DND-41 (cell line): ENCODE measurements around the gene MTF1.
"Not testable (repeated sequence)": the region's sequence is repeated elsewhere in the genome, so short reads cannot be mapped to it uniquely, and the experiment has no call there.

Source experiments
- ATAC-seq: fragments of 200-7000 bp; cut with Tn5 transposase; 3 replicates; pipeline ENCODE4 v1.9.1; 2021; ENCODE audit warnings: low read depth; ENCODE audit not compliant: insufficient read depth
- DNase-seq: peaks from one replicate; pipeline ENCODE4 v3.0.0-alpha.2; 2020
- H2AFZ ChIP-seq: 2 replicates; pipeline ENCODE4 v1.6.0; 2012; ENCODE audit warnings: low read depth, low read length
- H3K27ac ChIP-seq: 2 replicates; pipeline ENCODE4 v1.5.1; 2012; ENCODE audit warnings: low read length, inconsistent platforms
- H3K27me3 ChIP-seq: fragments of 200-600 bp; sonication (generic); 2 replicates; pipeline ENCODE4 v1.6.0; 2012; ENCODE audit warnings: low read length, mild to moderate bottlenecking, inconsistent platforms; ENCODE audit not compliant: insufficient read depth, poor library complexity
- H3K36me3 ChIP-seq: 2 replicates; pipeline ENCODE4 v1.5.1; 2012; ENCODE audit warnings: low read length, inconsistent platforms; ENCODE audit not compliant: insufficient read depth
- H3K4me1 ChIP-seq: 2 replicates; pipeline ENCODE4 v1.5.1; 2012; ENCODE audit warnings: mild to moderate bottlenecking, low read length; ENCODE audit not compliant: insufficient read depth
- H3K4me2 ChIP-seq: 2 replicates; pipeline ENCODE4 v1.6.0; 2012; ENCODE audit warnings: mild to moderate bottlenecking, moderate library complexity, low read length, inconsistent platforms; ENCODE audit not compliant: insufficient read depth
- H3K4me3 ChIP-seq, 2 experiments: fragments of 200-600 bp in 1 of 2; shearing (Covaris generic) in 1 of 2; 2 replicates each; pipeline ENCODE4 v1.5.1; 2012 to 2016; ENCODE audit warnings: inconsistent platforms in 2 of 2, low read length in 2 of 2, mild to moderate bottlenecking in 2 of 2, low read depth in 1 of 2, moderate library complexity in 1 of 2
- H3K79me2 ChIP-seq: 2 replicates; pipeline ENCODE4 v1.6.0; 2012; ENCODE audit warnings: low read length, inconsistent platforms; ENCODE audit not compliant: insufficient read depth
- H3K9ac ChIP-seq: 2 replicates; pipeline ENCODE4 v1.6.0; 2012; ENCODE audit warnings: low read depth, mild to moderate bottlenecking, inconsistent platforms, low read length, moderate library complexity
- H3K9me3 ChIP-seq: 2 replicates; pipeline ENCODE4 v1.5.1; 2012; ENCODE audit warnings: low read length, moderate library complexity, mild to moderate bottlenecking, inconsistent platforms; ENCODE audit not compliant: insufficient read depth, severe bottlenecking
- H4K20me1 ChIP-seq: 2 replicates; pipeline ENCODE4 v1.6.0; 2012; ENCODE audit warnings: low read length; ENCODE audit not compliant: insufficient read depth
- EZH2 ChIP-seq: IDR thresholded peaks from 3 replicates; pipeline ENCODE4 v1.6.1; 2012; ENCODE audit warnings: borderline replicate concordance, low read depth, mild to moderate bottlenecking, moderate library complexity, low read length, inconsistent platforms; ENCODE audit not compliant: severe bottlenecking
- TF ChIP-seq, protein P1 (sequence below): IDR thresholded peaks from 2 replicates; pipeline ENCODE4 v1.5.1; 2012; ENCODE audit warnings: borderline replicate concordance, low read length, moderate library complexity, mild to moderate bottlenecking; ENCODE audit not compliant: poor library complexity, severe bottlenecking; ENCODE audit errors: extremely low read depth

MTF1 gene

DNA sequence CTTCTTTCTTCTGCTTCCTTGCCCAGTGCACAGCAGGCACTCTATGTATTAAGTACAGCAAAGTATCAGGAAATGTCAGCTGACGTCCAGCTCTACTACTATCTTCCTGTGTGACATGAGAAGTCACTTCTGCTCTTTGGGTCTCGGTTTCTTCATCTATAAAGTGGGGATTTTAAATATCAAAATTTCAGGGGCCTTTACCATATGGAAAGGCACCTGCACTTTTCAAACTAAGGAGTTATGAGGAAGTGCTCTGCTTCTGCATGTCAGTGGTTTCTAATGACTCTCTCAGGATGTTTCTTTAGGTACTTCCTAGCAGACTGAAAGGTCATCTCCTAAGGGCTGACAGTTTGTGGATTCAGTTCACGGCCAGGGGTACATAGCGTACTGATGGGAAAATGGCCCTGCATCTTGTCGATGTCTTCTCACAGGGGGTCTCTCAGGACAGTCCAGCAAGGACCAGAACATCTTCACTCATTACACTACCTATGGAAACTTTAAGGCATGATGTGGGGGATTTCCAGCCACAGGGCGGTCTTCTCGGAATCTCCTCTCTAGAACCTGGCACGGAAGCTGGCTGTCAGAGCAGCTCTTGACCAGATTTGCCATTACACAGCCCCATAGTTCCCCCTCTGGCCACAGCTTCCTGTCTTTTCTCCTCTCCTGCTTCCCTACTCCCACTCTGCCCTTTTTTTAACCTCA lies 42.0 kb upstream of the MTF1 start:
- DNase-seq (no peak), ATAC-seq (no peak)
- H3K9ac ChIP-seq = no peak overlapping the region
- H3K4me1 ChIP-seq = no peaks in the 10 kb centered on the region
- no peak overlapping the region for H3K4me2 ChIP-seq
- no peaks in the 10 kb centered on the region for H4K20me1 ChIP-seq
- no peaks in the 10 kb centered on the region for H3K36me3 ChIP-seq
- H3K27me3 ChIP-seq = no peaks in the 10 kb centered on the region
- H3K79me2 ChIP-seq = peaks cover 4% of the 10 kb centered on the region; the same call in 1 of the 2 replicates
- TF ChIP-seq, protein P1, sequence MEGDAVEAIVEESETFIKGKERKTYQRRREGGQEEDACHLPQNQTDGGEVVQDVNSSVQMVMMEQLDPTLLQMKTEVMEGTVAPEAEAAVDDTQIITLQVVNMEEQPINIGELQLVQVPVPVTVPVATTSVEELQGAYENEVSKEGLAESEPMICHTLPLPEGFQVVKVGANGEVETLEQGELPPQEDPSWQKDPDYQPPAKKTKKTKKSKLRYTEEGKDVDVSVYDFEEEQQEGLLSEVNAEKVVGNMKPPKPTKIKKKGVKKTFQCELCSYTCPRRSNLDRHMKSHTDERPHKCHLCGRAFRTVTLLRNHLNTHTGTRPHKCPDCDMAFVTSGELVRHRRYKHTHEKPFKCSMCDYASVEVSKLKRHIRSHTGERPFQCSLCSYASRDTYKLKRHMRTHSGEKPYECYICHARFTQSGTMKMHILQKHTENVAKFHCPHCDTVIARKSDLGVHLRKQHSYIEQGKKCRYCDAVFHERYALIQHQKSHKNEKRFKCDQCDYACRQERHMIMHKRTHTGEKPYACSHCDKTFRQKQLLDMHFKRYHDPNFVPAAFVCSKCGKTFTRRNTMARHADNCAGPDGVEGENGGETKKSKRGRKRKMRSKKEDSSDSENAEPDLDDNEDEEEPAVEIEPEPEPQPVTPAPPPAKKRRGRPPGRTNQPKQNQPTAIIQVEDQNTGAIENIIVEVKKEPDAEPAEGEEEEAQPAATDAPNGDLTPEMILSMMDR = no peak
- TF ChIP-seq EZH2 = no peak
- H3K9me3 ChIP-seq = peaks cover 15% of the 10 kb centered on the region
- no peak overlapping the region for H3K4me3 ChIP-seq
- no peak overlapping the region for H2AFZ ChIP-seq
- no peak overlapping the region for H3K27ac ChIP-seq

DNA sequence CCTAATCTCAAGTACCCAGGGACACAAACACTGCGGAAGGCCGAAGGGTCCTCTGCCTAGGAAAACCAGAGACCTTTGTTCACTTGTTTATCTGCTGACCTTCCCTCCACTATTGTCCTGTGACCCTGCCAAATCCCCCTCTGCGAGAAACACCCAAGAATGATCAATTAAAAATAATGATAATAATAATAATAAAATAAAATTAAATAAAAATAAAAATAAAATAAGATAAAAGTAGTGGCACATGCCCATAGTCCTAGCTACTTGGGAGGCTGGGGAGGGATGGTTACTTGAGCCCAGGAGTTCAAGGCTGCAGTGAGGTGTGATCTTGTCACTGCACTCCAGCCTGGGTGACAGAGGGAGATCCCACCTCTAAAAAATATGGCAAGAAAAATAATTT lies 38.2 kb upstream of the MTF1 start:
- not testable (repeated sequence) for H3K9me3 ChIP-seq, H3K4me2 ChIP-seq, H3K27ac ChIP-seq, H3K4me3 ChIP-seq, DNase-seq, H3K36me3 ChIP-seq, H4K20me1 ChIP-seq, H2AFZ ChIP-seq, H3K9ac ChIP-seq, ATAC-seq, H3K27me3 ChIP-seq, H3K79me2 ChIP-seq, H3K4me1 ChIP-seq

DNA sequence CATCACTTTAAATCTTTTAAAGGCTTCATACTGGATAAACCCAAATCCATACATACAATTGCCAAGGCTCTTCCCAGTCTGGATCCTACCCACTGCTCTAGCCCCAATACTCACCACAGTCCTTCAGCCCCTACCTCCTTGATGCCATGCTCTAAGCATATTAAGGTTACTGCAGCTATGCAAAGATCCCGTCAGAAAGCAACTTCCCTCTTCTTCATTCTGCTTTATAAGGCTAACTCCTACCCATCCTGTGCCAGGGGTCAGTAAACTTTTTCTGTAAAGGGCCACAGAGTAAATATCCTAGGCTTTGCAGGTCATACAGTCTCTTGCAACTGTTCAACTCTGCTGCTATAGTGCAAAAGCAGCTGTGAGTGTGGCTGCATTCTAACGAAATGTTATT lies 34.3 kb upstream of the MTF1 start:
- no peaks in the 10 kb centered on the region for H3K4me1 ChIP-seq

More for the DNA sequence above, 34.3 kb upstream of the MTF1 start:
- Histone ChIP-seq H3K27ac (no peak overlapping the region), H3K79me2 (no peaks in the 10 kb centered on the region), H3K9ac (no peak overlapping the region), H3K9me3 (no peaks in the 10 kb centered on the region), H3K36me3 (peaks cover 14% of the 10 kb centered on the region), H3K27me3 (no peaks in the 10 kb centered on the region), H4K20me1 (no peaks in the 10 kb centered on the region), H2AFZ (no peak overlapping the region), H3K4me3 (no peak overlapping the region), H3K4me2 (no peak overlapping the region)
- TF ChIP-seq, protein P1 = no peak
- TF ChIP-seq EZH2 = no peak
- no peak for ATAC-seq
- DNase-seq = no peak
